Loucy (cell line): ENCODE measurements around the gene HOXD10.

Experiments used
- H2AFZ ChIP-seq: fragments of 200-600 bp; sonication (generic); 2 replicates; pipeline ENCODE4 v1.6.0; 2016; ENCODE audit warnings: antibody characterized with exemption, mild to moderate bottlenecking, low read length, moderate library complexity
- H3F3A ChIP-seq: fragments of 200-600 bp; 2 replicates; pipeline ENCODE4 v1.6.0; 2016; ENCODE audit warnings: antibody characterized with exemption, low read depth, mild to moderate bottlenecking
- H3K27me3 ChIP-seq: fragments of 200-600 bp; sonication (generic); 2 replicates; pipeline ENCODE4 v1.6.1; 2014; ENCODE audit warnings: low read length, mild to moderate bottlenecking; ENCODE audit not compliant: insufficient read depth, poor library complexity, severe bottlenecking
- H3K36me3 ChIP-seq: fragments of 200-600 bp; sonication (generic); 2 replicates; pipeline ENCODE4 v1.6.1; 2016; ENCODE audit warnings: low read length; ENCODE audit not compliant: insufficient read depth
- H3K4me1 ChIP-seq: fragments of 200-600 bp; sonication (generic); 2 replicates; pipeline ENCODE4 v1.5.1; 2014; ENCODE audit warnings: low read length, mild to moderate bottlenecking; ENCODE audit not compliant: insufficient read depth, poor library complexity, severe bottlenecking
- H3K4me2 ChIP-seq: fragments of 200-600 bp; sonication (generic); 2 replicates; pipeline ENCODE4 v1.6.0; 2014; ENCODE audit warnings: antibody characterized with exemption, low read length, low read depth, mild to moderate bottlenecking; ENCODE audit not compliant: poor library complexity, severe bottlenecking
- H3K4me3 ChIP-seq: fragments of 200-600 bp; sonication (generic); 2 replicates; pipeline ENCODE4 v1.5.1; 2014; ENCODE audit warnings: low read length, mild to moderate bottlenecking, mixed read lengths; ENCODE audit not compliant: poor library complexity, severe bottlenecking
- H3K79me2 ChIP-seq: fragments of 200-600 bp; sonication (generic); 2 replicates; pipeline ENCODE4 v1.6.1; 2014; ENCODE audit warnings: low read length; ENCODE audit not compliant: insufficient read depth
- H3K9ac ChIP-seq: fragments of 200-600 bp; sonication (generic); 2 replicates; pipeline ENCODE4 v1.6.0; 2014; ENCODE audit warnings: mild to moderate bottlenecking, low read depth, low read length, moderate library complexity; ENCODE audit not compliant: poor library complexity, severe bottlenecking
- H3K9me2 ChIP-seq: fragments of 200-600 bp; sonication (generic); replicated peaks from 2 replicates; pipeline ENCODE4 v1.6.1; 2016; ENCODE audit warnings: low read depth, low read length, mixed read lengths
- H3K9me3 ChIP-seq: fragments of 200-600 bp; sonication (generic); 2 replicates; pipeline ENCODE4 v1.6.1; 2014; ENCODE audit warnings: mild to moderate bottlenecking, antibody characterized with exemption, low read length, low read depth; ENCODE audit not compliant: insufficient read depth
- H4K20me1 ChIP-seq: fragments of 200-600 bp; sonication (generic); 2 replicates; pipeline ENCODE4 v1.6.0; 2014; ENCODE audit warnings: antibody characterized with exemption, low read length, mild to moderate bottlenecking; ENCODE audit not compliant: insufficient read depth, poor library complexity, severe bottlenecking
- EZH2phosphoT487 ChIP-seq: fragments of 200-600 bp; IDR thresholded peaks from 2 replicates; pipeline ENCODE4 v1.6.1; 2018; ENCODE audit warnings: antibody characterized with exemption, mild to moderate bottlenecking, moderate library complexity, borderline replicate concordance
- TF ChIP-seq, protein P1 (sequence below): fragments of 200-600 bp; sonication (generic); conservative IDR thresholded peaks from 2 replicates; pipeline ENCODE4 v1.5.1; 2014; ENCODE audit warnings: mild to moderate bottlenecking, antibody characterized with exemption, low read length

The HOXD10 gene

DNA sequence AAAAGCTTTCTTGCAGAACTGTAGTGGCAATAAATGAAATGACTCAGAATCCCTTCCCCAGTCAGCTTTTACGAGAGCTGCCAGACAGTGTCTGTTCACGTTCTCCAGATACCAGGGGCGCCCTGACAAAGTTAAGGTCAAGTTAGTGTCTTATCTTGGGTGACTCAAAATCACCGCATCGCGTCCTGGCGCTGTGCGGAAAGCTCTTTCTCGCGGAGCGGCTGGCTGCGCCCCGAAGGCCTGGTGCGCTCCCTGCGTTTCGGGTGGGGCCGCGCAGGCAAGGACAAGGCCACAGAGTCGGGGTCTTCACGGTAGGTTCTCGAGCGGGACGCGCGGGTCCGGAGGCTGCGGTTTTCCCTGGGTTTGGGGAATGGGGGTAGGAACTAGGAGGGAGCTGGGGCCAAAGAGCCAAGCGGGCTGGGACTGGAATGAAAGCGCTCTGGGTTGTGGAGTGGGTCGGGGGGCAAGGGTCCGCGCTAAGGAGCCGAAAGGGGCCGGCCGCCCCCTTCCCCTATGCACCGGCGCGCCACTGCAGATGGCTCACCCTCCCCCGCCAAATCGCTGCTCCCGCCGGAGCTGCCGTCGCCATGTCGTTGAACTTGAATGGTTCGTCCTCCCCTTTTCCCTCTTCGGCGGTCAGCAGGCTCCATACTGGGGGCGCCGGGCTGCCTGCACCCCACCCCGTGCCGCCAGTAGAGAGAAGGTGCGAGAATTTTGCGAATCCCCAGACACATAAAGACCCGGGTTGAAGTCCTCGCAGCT is 12.1 kb upstream of the HOXD10 start:
- H3K4me2 ChIP-seq = peak overlapping the region; percentile 46
- no peaks in the 10 kb centered on the region for H3K9me3 ChIP-seq
- no peak overlapping the region for H3K9ac ChIP-seq

DNA sequence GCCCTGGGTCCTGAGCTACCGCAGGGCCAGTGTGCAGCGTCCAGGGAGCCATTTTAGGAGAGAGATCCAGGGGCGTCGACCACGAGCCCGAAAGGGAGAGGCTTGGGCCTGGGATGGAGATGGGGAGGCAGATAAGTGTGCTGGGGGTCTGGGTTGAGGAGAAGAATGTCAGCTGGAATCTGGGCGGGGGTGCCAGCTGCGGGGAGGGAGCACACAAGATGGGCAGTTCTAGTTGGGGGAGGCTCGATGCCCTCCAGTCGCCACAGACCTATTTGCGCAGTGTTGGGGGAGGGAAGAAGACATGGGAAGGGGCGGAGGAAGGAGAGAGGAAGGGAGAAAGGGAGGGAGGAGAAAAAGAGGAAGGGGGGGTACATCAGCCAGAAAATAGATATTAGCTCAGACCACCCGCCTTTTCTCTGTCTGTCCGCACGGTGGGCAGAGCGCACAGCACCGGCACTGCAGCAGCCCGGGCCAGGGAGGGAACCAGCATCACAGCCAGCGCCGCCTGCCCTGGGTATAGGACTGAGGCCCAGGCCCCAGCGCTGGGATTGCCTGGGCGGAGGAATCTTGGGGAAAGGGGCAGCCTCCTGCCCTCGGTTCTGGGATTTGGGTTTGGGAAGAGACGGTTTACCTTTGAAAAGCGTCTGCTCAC is 11.4 kb upstream of the HOXD10 start:
- H3K27me3 ChIP-seq = peaks cover 3% of the 10 kb centered on the region
- TF ChIP-seq, protein P1, sequence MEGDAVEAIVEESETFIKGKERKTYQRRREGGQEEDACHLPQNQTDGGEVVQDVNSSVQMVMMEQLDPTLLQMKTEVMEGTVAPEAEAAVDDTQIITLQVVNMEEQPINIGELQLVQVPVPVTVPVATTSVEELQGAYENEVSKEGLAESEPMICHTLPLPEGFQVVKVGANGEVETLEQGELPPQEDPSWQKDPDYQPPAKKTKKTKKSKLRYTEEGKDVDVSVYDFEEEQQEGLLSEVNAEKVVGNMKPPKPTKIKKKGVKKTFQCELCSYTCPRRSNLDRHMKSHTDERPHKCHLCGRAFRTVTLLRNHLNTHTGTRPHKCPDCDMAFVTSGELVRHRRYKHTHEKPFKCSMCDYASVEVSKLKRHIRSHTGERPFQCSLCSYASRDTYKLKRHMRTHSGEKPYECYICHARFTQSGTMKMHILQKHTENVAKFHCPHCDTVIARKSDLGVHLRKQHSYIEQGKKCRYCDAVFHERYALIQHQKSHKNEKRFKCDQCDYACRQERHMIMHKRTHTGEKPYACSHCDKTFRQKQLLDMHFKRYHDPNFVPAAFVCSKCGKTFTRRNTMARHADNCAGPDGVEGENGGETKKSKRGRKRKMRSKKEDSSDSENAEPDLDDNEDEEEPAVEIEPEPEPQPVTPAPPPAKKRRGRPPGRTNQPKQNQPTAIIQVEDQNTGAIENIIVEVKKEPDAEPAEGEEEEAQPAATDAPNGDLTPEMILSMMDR = no peak
- no peak for TF ChIP-seq EZH2phosphoT487

More for the DNA sequence above, 12.1 kb upstream of the HOXD10 start:
- TF ChIP-seq, protein P1 = no peak
- no peak for TF ChIP-seq EZH2phosphoT487
- peaks cover 3% of the 10 kb centered on the region for H3K4me1 ChIP-seq
- H2AFZ ChIP-seq = no peak overlapping the region
- no peaks in the 10 kb centered on the region for H3F3A ChIP-seq
- no peak overlapping the region for H3K4me3 ChIP-seq
- H3K79me2 ChIP-seq = no peaks in the 10 kb centered on the region
- no peaks in the 10 kb centered on the region for H3K9me2 ChIP-seq
- H3K36me3 ChIP-seq = no peaks in the 10 kb centered on the region
- H4K20me1 ChIP-seq = no peaks in the 10 kb centered on the region
- no peaks in the 10 kb centered on the region for H3K27me3 ChIP-seq

DNA sequence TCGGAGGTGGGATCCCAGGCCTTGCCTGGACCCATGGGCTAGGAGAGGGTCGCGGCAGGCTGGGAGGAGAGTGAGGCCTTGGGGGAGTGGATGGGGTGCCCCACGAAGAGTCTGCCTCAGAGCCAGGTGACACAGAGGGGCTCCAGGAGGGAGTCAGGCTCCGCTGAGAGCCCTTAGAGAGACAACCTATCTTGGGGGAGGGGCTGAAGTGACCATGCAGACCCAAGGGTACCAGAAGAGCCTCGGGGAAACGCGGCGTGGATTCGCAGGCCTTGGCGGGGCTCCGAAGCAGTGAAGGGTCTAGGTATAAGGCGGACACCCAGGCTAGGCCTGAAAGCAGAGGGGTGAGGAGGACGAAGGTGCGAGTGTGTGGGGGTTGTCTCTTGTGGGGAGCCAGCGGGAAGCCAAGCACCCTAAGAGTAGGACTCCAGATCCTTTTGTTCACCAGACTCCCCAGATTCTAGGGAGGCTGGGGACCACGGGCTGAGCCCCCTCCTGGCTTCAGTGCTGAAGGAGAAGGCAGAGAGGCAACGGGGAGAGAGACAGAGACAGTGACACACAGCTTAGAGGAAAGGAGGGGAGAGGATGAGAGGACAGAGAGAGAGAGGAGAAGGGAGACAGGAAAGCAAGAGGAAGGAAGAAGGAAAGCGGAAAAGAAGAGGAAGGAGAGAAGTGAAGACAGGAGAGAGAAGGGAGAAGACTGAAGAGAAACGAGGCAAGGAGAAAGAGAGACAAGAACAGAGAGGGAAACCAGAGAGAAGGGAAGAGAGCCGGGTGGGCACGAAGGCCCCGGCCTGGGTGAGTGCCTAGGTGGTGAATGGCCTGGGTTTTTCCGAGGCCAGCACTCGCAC is 10.6 kb upstream of the HOXD10 start:
- Histone ChIP-seq H3K4me2 (no peak overlapping the region), H3K9ac (no peak overlapping the region), H3K4me3 (no peak overlapping the region), H3F3A (no peaks in the 10 kb centered on the region), H2AFZ (no peak overlapping the region), H4K20me1 (no peaks in the 10 kb centered on the region), H3K4me1 (peaks cover 3% of the 10 kb centered on the region), H3K9me3 (no peaks in the 10 kb centered on the region), H3K27me3 (peaks cover 4% of the 10 kb centered on the region), H3K9me2 (no peaks in the 10 kb centered on the region), H3K79me2 (no peaks in the 10 kb centered on the region), H3K36me3 (no peaks in the 10 kb centered on the region)
- TF ChIP-seq, protein P1 = no peak
- no peak for TF ChIP-seq EZH2phosphoT487

More for the DNA sequence above, 11.4 kb upstream of the HOXD10 start:
- H4K20me1 ChIP-seq = no peaks in the 10 kb centered on the region
- H3K9me2 ChIP-seq = no peaks in the 10 kb centered on the region
- no peaks in the 10 kb centered on the region for H3K9me3 ChIP-seq
- no peak overlapping the region for H2AFZ ChIP-seq
- H3K4me2 ChIP-seq = no peak overlapping the region
- H3K9ac ChIP-seq = no peak overlapping the region
- H3F3A ChIP-seq = no peaks in the 10 kb centered on the region
- H3K4me3 ChIP-seq = no peak overlapping the region
- no peaks in the 10 kb centered on the region for H3K79me2 ChIP-seq
- H3K4me1 ChIP-seq = peaks cover 3% of the 10 kb centered on the region
- no peaks in the 10 kb centered on the region for H3K36me3 ChIP-seq
